IMR-90 (cell line): ENCODE data around the gene CYLC2.

ENCODE experiments used
- BHLHE40 ChIP-seq: fragments of 150-350 bp; IDR thresholded peaks from 2 replicates; pipeline ENCODE4 v1.6.1; 2016; ENCODE audit warnings: mild to moderate bottlenecking, low read depth, low read length
- CTCF ChIP-seq: conservative IDR thresholded peaks from 2 replicates; pipeline ENCODE4 v1.5.1; 2012; ENCODE audit warnings: mild to moderate bottlenecking, low read depth, low read length, improper control_type of control experiment
- ELK1 ChIP-seq: fragments of 150-350 bp; IDR thresholded peaks from 2 replicates; pipeline ENCODE4 v1.6.1; 2016; ENCODE audit warnings: low read depth, mild to moderate bottlenecking, low read length, moderate library complexity, borderline replicate concordance
- MXI1 ChIP-seq: IDR thresholded peaks from 2 replicates; pipeline ENCODE4 v1.6.1; 2012; ENCODE audit warnings: low read depth, mild to moderate bottlenecking, low read length, moderate library complexity, borderline replicate concordance
- POLR2A ChIP-seq: IDR thresholded peaks from 2 replicates; pipeline ENCODE4 v1.6.1; 2012; ENCODE audit warnings: mild to moderate bottlenecking, low read depth, low read length
- RAD21 ChIP-seq: IDR thresholded peaks from 2 replicates; pipeline ENCODE4 v1.6.1; 2012; ENCODE audit warnings: low read length, improper control_type of control experiment
- RCOR1 ChIP-seq: IDR thresholded peaks from 2 replicates; pipeline ENCODE4 v1.6.1; 2012; ENCODE audit warnings: mild to moderate bottlenecking, low read length, improper control_type of control experiment; ENCODE audit not compliant: insufficient replicate concordance
- RFX5 ChIP-seq: IDR thresholded peaks from 2 replicates; pipeline ENCODE4 v1.8.0; 2012; ENCODE audit warnings: low read depth, mild to moderate bottlenecking, low read length, moderate library complexity
- SMC3 ChIP-seq: fragments of 150-350 bp; IDR thresholded peaks from 2 replicates; pipeline ENCODE4 v1.6.1; 2016; ENCODE audit warnings: low read depth, mild to moderate bottlenecking, antibody characterized with exemption, low read length, moderate library complexity
- USF2 ChIP-seq: fragments of 150-350 bp; IDR thresholded peaks from 2 replicates; pipeline ENCODE4 v1.6.1; 2017; ENCODE audit warnings: mild to moderate bottlenecking, antibody characterized with exemption, low read length, low read depth

GRCh38 chr9:102986425-102986824 lies 8.7 kb upstream of the CYLC2 start:
- TF ChIP-seq CTCF: no peak
- no peak for TF ChIP-seq USF2
- no peak for TF ChIP-seq POLR2A
- TF ChIP-seq SMC3: no peak
- no peak for TF ChIP-seq BHLHE40
- TF ChIP-seq RFX5: no peak
- no peak for TF ChIP-seq MXI1
- TF ChIP-seq RAD21: no peak
- TF ChIP-seq RCOR1: no peak
- no peak for TF ChIP-seq ELK1
